Right ventricle myocardium superior (tissue), 1 donor: Measurements from ENCODE around the gene YES1. TPM values are rescaled to one million over a fixed set of nuclear protein-coding genes. Genes with fewer than 3 reads are reported as not detected.
"Not testable (repeated sequence)": the region's sequence is repeated elsewhere in the genome, so short reads cannot be mapped to it uniquely, and the experiment has no call there.

Experiments used
- ATAC-seq: fragments of 200-7000 bp; cut with Tn5 transposase; one replicate; pipeline ENCODE4 v1.9.1; 2020; ENCODE audit warnings: mild to moderate bottlenecking; ENCODE audit not compliant: poor library complexity
- DNase-seq: peaks from one replicate; pipeline ENCODE4 v3.0.0-alpha.2; 2020
- intact Hi-C: fragments of 100-400 bp; cut with DNase I; formaldehyde crosslinking; loops from one replicate; pipeline ENCODE4 v1.11.2; 2022
- total RNA-seq: library from RNA; stranded (reverse); fragmentation: NEBNext Ultra II Directional; extraction: Animal tissue kit (Norgen Biotek cat#: 25700); gene quantifications from one replicate; pipeline ENCODE4 v1.2.1, GENCODE V29; 2021
- donor health status: DM: no; HTN: yes; CAD: no; lungs with severe emphysema.

Gene YES1
- total RNA-seq, 1 donor from 2014 or later = 21.8 TPM

DNA sequence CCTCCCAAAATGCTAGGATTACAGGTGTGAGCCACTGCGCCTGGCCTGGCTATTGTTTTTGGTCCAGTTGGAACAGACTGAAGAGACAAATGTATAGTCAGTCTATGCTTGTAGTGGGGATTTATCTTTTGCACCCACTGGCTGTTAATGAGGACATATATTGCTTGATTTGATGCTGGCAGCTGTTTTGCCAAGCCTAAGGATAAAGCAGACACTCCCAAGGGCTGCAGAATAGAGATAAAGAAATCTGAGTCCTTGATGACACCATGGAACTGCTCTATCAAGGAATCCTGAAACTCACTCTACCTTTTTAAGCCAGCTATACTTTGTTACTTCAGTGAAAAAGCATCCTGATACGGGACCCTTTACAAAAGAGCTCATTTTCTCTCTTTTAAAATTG lies 56.5 kb downstream of the YES1 start:
- DNase-seq = no peak
- no peak for ATAC-seq
- intact Hi-C loops = no loop called here

DNA sequence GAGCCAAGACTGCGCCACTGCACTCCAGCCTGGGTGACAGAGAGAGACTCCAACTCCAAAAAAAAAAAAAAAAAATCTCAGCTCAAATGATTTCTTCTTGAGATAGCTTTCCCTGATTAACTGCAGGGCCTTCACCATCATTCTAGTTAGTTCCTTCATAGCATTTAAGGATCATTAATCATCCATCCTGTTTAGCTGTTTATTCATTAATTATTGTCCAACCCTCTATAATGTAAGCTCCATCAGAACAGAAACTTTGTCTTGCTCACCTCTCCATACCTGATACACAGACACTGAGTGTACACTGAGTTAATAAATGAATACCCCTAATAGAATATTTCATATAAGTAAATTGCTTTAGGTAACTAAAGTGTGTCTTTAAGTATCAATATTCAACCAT lies 57.4 kb downstream of the YES1 start:
- intact Hi-C loops = no loop called here

GRCh38 chr18:750456-750855 lies 61.6 kb downstream of the YES1 start:
- no peak for ATAC-seq
- intact Hi-C loops = no loop called here
- no peak for DNase-seq

More for the DNA sequence above, 57.4 kb downstream of the YES1 start:
- ATAC-seq = no peak
- DNase-seq = no peak

DNA sequence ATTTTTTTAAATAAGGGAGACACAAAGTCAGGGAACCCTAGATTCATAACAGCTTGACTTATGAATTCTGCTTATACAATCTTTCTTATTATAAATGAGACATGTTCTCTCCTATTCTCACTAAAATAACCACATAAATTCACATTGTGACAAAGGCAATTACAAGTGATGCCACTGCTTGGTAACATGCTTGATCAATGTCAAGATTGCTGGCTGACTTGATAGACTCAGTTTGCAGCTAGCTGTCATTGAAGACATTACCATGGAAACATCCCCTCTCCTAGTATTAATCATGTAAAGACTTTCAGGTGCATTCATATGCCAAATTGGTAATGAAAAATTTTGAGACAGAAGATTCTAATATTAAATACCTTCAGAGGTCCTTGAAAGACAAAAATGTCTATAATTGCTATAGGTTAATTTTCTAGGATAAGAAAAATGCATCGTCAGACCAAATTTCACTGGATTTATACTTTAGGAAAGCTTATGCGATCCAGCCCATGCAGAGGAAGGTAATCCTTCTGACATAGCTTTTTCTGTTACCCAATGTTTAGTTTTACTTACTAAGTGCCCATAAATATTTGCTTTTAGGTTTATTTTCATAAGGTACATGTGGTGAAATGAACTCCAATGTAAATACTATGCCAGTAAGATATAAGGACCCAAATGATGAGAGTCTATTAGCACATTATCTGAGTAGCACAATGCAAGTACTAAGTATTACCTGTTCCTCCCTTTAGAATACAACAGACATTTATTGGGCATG lies 67.0 kb downstream of the YES1 start:
- no peak for DNase-seq
- intact Hi-C loops = no loop called here
- ATAC-seq = no peak

DNA sequence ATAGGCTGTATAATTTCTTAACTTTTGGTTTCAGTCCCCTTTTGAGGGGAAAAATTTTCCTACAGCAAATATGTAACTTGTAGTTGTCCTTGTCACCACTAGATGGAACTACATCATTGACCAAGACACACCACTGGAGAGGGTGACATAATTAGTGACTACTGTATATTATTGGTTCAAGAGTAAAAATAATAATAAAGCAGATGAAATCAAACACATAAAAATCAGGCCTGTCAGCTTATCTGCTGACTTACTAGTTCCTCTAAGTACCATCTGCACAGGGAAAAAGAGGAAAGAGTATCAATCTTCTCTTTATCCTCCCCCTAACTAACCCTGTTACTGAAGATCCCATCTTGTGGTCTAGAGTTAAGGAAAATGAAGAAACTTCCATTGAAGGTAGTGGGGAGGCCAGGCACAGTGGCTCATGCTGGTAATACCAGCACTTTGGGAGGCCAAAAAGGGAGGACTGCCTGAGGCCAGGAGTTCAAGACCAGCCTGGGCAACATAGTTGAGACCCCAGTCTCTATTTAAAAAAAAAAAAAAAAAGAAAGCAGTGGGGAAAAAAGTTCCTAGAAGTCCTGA lies 70.0 kb downstream of the YES1 start:
- ATAC-seq = peak; percentile 88
- intact Hi-C loops = loop anchor here (2.0 kb wide), 1 partner anchor 89 kb away; no protein-coding TSS in a partner anchor
- no peak for DNase-seq

- intact Hi-C loops = no loop called here
- DNase-seq = no peak
- no peak for ATAC-seq
These were observed 79.7 kb downstream of the YES1 start for GRCh38 chr18:732371-732770.

DNA sequence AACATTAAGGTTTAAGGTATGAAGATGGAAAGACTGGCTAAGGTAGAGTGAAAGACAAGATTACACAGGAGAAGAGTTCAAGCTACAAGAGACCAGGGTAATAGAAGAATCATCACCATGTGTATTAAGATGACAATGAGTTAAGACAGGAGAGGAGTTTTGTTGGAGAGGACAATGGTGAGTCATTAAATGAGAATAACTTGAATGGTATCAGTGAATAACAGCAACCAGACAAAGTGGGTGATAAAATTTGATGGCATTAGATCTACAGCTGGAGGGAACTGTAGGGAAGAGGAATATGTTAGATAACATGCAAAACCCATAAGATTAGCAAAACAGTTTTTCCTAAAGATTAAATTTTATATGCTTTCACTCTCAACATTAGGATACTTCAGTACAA lies 80.9 kb downstream of the YES1 start:
- intact Hi-C loops = no loop called here
- ATAC-seq = no peak
- DNase-seq = no peak

DNA sequence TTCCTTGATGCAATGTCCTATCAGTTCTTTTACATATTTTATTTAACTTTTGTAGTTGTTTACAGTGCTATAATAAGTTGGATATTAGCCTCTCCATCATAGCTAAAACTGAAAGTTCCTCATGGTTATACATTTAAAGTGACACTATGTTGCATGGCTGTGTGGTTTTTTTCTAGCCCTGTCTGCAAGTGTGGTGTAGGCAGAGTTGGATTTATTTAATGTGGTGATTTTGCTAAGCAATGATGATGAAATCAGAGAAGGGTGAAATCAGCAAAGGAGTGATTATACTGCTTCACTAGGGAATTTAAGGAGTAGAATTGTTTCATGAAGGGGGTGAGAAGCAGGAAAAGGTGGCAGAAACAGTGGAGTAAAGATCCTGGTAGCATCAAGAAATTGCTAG lies 81.3 kb downstream of the YES1 start:
- DNase-seq = no peak
- no peak for ATAC-seq
- intact Hi-C loops = no loop called here

GRCh38 chr18:730120-730519 lies 81.9 kb downstream of the YES1 start:
- DNase-seq, intact Hi-C loops, ATAC-seq: not testable (repeated sequence)

DNA sequence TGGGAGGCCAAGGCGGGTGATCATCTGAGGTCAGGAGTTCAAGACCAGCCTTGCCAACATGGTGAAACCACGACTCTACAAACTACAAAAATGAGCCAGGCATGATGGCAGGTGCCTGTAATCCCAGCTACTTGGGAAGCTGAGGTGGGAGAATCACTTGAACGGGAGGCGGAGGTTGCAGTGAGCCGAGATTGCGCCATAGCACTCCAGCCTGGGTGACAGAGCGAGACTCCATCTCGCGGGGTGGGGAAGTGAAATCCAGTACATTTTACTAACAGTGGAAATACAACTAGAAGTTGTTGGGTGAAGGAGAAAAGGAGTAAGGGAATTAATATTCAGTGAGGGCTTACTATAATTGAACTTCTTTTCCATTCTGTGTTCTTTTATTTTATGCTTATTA lies 86.4 kb downstream of the YES1 start:
- DNase-seq (no peak), ATAC-seq (no peak)
- intact Hi-C loops = no loop called here

- intact Hi-C loops = no loop called here
- ATAC-seq = no peak
These were observed 88.4 kb downstream of the YES1 start for GRCh38 chr18:723541-724080.

GRCh38 chr18:717003-717402 lies 95.0 kb downstream of the YES1 start:
- intact Hi-C loops = no loop called here
- no peak for DNase-seq
- ATAC-seq = no peak

More at GRCh38 chr18:723541-724080, 88.4 kb downstream of the YES1 start:
- no peak for DNase-seq

DNA sequence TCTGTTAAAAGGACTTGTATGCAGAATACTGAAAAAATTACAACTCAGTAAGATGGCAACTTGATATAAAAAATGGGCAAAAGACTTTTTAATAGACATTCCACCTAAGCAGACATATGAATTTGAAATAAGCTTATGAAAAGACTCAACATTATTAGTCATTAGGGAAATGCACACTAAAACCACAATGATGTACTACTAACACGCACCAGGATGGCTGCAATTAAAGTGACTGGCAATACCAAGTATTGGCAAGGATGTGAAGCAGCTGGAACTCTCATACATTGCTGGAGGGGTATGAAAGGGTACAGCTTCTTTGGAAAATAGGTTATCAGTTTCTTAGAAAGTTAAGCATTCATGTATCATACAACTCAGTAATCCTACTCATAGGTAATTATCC lies 96.4 kb downstream of the YES1 start:
- ATAC-seq (no peak), DNase-seq (no peak)
- intact Hi-C loops = no loop called here

DNA sequence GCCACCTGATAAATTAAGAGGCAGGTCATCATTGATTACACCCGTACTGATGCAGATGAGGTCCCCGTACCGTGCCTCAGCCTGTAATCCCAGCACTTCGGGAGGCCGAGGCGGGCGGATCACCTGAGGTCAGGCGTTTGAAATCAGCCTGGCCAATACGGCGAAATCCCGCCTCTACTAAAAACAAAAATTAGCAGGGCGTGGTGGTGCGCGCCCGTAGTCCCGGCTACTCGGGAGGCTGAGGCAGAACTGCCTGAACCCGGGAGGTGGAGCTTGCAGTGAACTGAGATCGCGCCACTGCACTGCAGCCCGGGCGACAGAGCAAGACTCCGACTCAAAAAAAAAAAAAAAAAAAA lies 98.9 kb downstream of the YES1 start:
- intact Hi-C loops = no loop called here
- no peak for DNase-seq
- no peak for ATAC-seq

- intact Hi-C loops = no loop called here
- DNase-seq (peak; percentile 89), ATAC-seq (peak; percentile 92)
These were observed 99.5 kb downstream of the YES1 start, which contains the start of gene ENOSF1 for GRCh38 chr18:712401-713134. Gene ENOSF1 (minus strand): TSS chr18:712630. CDS start chr18:712587, 43 bp downstream.

DNA sequence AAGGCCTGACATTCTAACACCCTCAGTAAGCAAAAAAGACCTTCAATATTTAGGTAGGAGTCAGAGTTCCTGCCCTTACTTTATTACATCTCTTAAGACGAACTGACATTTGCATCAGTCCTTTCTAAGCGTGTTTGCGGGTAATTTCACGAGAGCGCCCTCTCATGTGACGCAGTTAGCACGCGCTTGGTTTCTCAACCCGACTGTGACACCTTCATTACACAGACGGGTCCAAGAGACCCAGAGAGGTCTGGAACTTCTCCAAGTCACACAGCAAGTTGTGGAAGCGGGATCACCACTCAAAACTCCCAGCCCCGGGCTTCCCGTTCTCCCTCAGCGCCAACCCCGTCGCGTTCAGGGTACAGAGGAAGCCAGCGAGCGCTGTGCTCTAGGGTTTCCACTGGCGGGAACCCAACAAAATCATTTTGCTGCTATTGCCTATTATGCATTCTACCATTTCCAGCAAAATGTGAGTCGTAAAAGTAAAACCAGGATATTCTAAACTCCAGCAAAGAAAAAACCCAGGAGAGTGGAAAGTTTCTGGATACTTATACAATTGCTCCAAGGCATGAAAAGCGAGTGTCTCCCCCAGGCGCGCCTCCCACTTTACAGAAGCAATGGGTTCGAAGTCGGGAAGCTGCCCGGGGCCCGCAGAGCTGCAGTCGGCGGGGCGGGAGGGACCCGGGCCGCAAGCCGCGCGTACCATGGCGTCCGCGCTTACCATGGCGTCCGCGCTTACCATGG lies 100.2 kb downstream of the YES1 start:
- intact Hi-C loops = no loop called here

GRCh38 chr18:711310-711656 lies 100.8 kb downstream of the YES1 start:
- intact Hi-C loops = no loop called here
- DNase-seq (no peak), ATAC-seq (peak; percentile 11)

More for the DNA sequence above, 100.2 kb downstream of the YES1 start:
- peak; percentile 78 for DNase-seq
- ATAC-seq = peak; percentile 66

DNA sequence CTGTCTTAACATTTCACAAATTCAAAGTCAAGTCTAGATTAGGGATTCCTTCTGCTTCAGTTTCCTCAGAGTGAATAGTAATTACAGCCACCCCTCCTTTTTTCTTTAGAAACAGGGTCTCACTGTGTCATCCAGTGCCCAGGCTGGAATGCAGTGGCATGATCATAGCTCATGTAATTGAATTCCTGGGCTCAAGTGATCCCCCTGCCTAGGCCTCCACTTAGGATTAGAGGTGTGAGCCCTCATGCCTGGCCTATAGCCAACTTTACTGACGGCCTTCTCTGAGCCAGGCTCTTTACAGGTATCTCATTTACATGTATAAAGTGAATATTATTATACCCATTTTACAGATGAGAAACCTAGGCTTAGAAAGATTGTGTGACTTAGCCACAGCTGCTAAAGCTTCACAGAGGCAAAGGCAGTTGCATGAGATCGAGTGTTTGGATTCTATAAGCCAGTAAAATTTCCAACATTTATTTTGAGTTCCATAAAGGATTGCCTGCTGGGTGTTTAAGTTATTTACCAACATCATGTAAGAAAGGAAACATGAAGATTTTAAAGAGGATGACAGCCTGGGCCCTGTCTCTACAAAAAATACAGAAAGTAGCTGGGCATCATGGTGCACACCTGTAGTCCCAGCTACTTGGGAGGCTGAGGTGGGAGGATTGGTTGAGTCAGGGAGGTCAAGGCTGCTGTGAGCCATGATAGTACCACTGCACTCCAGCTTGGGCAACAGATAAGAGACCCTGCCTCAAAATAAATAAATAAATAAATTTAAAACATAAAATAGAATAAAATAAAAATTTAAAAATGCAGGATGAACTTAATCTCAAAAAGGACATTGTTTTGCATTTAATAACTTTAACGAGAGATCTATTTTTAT lies 101.4 kb downstream of the YES1 start:
- intact Hi-C loops = no loop called here
- ATAC-seq = no peak
- no peak for DNase-seq
